GM12801 (cell line): ENCODE measurements around the gene PDCD2L.

Source experiments
- TF ChIP-seq, protein P1 (sequence below): IDR thresholded peaks from one replicate; pipeline ENCODE4 v1.5.1; 2011; ENCODE audit warnings: control low read depth; ENCODE audit not compliant: insufficient read length; ENCODE audit errors: extremely low read depth

Gene PDCD2L

DNA sequence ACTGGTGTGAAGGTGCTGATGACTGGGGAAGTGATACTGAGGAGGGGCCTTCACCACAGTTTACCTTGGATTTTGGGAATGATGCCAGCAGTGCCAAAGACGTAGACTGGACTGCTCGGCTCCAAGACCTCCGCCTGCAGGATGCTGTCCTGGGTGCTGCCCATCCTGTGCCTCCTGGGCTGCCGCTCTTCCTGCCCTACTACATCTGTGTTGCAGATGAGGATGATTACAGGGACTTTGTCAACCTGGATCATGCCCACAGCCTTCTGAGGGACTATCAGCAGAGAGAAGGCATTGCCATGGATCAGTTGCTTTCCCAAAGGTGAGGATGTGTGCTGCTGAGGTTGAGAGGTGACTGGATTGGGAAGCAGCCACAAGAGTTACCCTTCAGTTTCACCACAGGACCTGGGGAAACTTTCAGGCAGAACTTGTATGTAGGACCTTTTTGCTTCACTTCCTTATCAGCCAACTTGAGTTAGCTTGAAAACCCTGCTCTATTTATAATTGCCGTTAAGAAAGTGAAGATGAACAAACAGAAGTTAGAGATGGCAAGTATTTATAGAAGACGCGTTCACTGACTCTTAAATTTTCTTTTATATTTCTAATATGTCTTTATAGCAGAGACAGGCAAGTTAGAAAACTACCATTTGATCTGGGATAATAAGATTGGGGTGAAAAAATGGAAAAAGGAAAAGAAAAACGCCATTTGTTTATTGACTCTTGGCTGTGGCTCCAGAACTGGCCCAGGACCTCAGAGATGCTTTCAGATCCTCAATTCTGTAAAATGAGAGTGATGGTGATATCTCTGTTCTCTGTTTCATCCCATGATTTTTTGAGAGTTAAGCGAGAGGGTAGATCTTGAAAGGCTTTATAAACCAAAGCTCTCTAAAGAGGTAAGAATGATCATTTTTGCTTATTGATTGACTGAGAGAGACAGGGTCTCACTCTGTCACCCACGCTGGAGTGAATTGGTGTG is 5.3 kb downstream of the PDCD2L start:
- TF ChIP-seq, protein P1, sequence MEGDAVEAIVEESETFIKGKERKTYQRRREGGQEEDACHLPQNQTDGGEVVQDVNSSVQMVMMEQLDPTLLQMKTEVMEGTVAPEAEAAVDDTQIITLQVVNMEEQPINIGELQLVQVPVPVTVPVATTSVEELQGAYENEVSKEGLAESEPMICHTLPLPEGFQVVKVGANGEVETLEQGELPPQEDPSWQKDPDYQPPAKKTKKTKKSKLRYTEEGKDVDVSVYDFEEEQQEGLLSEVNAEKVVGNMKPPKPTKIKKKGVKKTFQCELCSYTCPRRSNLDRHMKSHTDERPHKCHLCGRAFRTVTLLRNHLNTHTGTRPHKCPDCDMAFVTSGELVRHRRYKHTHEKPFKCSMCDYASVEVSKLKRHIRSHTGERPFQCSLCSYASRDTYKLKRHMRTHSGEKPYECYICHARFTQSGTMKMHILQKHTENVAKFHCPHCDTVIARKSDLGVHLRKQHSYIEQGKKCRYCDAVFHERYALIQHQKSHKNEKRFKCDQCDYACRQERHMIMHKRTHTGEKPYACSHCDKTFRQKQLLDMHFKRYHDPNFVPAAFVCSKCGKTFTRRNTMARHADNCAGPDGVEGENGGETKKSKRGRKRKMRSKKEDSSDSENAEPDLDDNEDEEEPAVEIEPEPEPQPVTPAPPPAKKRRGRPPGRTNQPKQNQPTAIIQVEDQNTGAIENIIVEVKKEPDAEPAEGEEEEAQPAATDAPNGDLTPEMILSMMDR, result no peak

DNA sequence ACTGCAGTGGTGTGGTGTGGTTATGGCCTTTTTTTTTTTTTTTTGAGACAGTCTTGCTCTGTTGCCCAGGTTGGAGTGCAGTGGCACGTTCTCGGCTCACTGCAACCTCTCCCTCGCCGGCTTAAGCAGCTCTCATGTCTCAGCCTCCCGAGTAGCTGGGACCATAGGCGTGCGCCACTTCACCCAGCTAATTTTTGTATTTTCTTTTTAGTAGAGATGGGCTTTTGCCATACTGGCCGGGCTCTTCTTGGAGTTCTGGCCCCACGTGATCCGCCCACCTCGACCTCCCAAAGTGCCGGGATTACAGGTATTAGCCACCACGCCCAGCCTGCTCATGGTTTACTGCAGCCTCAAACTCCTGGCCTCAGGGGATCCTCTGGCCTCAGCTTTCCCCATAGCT is 7.0 kb downstream of the PDCD2L start:
- TF ChIP-seq, protein P1, result no peak

DNA sequence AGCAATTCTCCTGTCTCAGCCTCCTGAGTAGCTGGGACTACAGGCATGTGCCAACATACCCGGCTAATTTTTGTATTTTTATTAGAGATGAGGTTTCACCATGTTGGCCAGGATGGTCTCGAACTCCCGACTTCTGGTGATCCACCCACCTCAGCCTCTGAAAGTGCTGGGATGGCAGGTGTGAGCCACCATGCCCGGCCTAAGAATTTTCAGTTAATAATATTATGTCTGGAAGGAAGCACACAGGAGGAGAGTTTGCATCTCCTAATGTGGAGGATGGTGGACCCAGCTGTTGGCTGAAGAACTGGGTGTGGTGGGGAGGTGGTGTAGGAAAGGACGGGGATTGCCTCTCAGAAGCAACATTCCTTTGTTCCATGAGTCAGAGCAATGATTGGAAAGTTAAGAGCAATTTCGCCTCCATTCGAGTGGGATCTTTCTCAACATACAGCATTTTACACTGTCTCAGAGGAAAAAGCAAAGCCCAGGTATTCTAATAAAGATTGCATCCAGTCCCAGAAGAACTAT is 11.9 kb downstream of the PDCD2L start:
- TF ChIP-seq, protein P1, result no peak

DNA sequence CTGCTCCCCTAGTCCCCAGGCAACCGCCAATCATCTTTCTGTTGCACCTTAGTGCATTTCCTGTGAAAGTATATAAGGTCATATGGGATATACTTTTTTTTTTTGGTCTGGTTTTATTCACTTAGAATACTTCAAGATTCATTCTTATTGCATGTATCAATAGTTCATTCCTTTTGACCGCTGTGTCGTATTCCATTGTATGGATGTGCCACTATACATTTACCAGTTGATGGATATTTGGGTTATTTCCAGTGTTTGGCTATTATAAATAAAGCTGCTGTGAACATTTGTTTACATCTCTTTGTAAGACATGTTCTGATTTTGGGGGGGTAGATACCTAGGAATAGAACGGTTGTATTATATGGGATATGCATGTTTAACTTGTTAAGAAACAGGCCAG is 14.1 kb downstream of the PDCD2L start:
- TF ChIP-seq, protein P1, result no peak

DNA sequence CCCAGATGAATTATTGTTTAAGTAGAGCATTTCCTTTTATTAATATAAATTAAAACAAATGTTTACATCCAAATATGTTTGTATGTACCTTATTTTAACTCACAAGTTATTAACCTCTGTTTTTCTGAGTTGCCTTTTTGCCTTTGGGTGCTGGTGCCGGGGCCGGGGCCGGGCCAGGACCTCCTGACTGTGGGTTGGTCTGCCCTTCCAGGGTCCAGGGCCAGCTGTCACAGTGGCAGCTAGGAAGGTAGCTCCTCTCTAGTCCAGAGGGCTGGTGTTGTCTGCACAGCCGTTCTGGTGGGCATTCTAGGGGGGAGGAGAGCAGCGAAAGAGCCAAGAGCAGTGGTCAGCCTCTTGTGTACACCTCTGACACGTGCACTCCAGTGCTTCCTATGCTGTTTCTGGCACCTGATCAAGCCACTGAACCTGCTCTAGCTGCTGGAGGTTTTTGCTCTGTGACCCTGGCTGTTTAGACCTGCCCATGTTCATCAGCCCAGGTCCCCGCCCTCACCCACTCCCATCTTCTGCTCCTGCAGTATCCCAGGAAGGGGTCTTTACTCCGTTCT is 22.0 kb downstream of the PDCD2L start:
- TF ChIP-seq, protein P1, result no peak

DNA sequence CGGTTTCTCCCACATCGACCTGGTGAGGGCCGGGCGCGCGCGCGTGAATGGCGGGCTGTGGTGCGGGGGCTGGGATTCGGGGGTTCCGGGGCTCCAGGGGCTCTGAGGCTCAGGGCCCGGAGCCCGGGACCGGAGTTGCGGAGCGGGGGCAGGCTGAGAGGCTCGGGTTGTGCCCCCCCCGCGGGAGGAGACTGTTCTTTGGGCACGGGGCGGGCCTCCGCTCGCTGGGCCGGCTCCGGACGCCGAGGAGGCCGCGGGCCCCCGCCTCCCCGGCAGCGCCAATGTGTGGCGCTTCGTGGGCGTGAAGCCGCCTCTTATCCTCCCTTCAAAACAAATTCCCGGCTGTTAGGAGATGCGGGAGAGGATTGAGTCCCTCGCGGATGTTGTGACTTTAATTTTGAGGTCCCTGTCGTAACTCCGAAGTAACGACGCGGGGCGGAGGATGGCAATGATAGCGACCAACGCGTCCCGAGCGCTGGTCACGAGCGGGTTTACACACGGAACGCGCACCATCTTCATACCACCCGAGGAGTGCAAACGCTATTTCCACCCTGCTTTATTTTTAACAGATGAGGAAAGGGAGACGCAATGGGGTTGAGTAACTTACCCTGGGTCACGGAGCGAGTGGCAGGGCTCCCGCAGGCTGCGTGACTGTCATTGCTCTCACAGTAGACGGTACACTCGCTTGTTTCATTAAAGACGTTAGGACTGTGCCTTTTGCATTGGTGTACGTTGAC is 24.5 kb downstream of the PDCD2L start:
- TF ChIP-seq, protein P1, result no peak

DNA sequence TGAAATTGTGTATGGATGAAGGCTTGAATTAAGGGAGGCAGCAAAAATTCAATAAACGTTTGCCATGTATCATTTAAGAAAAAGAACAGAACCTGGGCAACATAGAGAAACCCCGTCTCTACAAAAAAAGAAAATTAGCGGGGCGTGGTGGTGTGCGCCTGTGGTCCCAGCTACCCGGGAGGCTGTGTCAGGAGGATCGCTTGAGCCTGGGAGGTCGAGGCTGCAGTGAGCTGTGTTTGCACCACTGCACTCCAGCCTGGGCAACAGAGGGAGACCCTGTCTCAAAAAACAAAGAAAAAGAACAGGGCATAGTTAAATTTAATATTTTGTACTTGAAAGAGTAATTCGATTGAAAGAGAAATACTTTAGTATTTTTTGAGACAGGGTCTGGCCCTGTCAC is 25.4 kb downstream of the PDCD2L start:
- TF ChIP-seq, protein P1, result no peak
